HL-60/S4 (cell line): ENCODE measurements around the gene CDH12.
"Not testable (repeated sequence)": the region's sequence is repeated elsewhere in the genome, so short reads cannot be mapped to it uniquely, and the experiment has no call there.

ENCODE experiments used
- in situ Hi-C: fragments of 300-500 bp; cut with MboI; formaldehyde crosslinking; loops from 2 replicates; pipeline ENCODE4 v1.14.3; 2022; ENCODE audit warnings: low sequenced_read_pairs

CDH12 gene

GRCh38 chr5:22577711-22578110 lies 275.4 kb downstream of the CDH12 start:
- in situ Hi-C loops = no loop called here

GRCh38 chr5:22577006-22577405 lies 276.1 kb downstream of the CDH12 start:
- in situ Hi-C loops = no loop called here

GRCh38 chr5:22572941-22573340 lies 280.2 kb downstream of the CDH12 start:
- in situ Hi-C loops = no loop called here

GRCh38 chr5:22567983-22568382 lies 285.2 kb downstream of the CDH12 start:
- in situ Hi-C loops = no loop called here

GRCh38 chr5:22560147-22560546 lies 293.0 kb downstream of the CDH12 start:
- in situ Hi-C loops = no loop called here

GRCh38 chr5:22557251-22557650 lies 295.9 kb downstream of the CDH12 start:
- in situ Hi-C loops = no loop called here

GRCh38 chr5:22554475-22554874 lies 298.7 kb downstream of the CDH12 start:
- in situ Hi-C loops = no loop called here

GRCh38 chr5:22549876-22550671 lies 303.1 kb downstream of the CDH12 start:
- in situ Hi-C loops = no loop called here

- in situ Hi-C loops = no loop called here
These were observed 310.8 kb downstream of the CDH12 start for GRCh38 chr5:22542340-22542739.

- in situ Hi-C loops = no loop called here
These were observed 312.1 kb downstream of the CDH12 start for GRCh38 chr5:22541037-22541436.

- in situ Hi-C loops = no loop called here
These were observed 313.4 kb downstream of the CDH12 start for GRCh38 chr5:22539762-22540161.

GRCh38 chr5:22531986-22532385 lies 321.2 kb downstream of the CDH12 start:
- in situ Hi-C loops = no loop called here

GRCh38 chr5:22521521-22521920 lies 331.6 kb downstream of the CDH12 start:
- in situ Hi-C loops = no loop called here

GRCh38 chr5:22516497-22516896 lies 336.6 kb downstream of the CDH12 start:
- in situ Hi-C loops = not testable (repeated sequence)

GRCh38 chr5:22514231-22514630 lies 338.9 kb downstream of the CDH12 start:
- in situ Hi-C loops = no loop called here

- in situ Hi-C loops = no loop called here
These were observed 347.3 kb downstream of the CDH12 start for GRCh38 chr5:22505891-22506290.

- in situ Hi-C loops = no loop called here
These were observed 348.7 kb downstream of the CDH12 start for GRCh38 chr5:22504411-22504810.

GRCh38 chr5:22500556-22500955 lies 352.6 kb downstream of the CDH12 start:
- in situ Hi-C loops = no loop called here

GRCh38 chr5:22496666-22497065 lies 356.5 kb downstream of the CDH12 start:
- in situ Hi-C loops = no loop called here

GRCh38 chr5:22495016-22495720 lies 358.0 kb downstream of the CDH12 start:
- in situ Hi-C loops = no loop called here

GRCh38 chr5:22488427-22488826 lies 364.7 kb downstream of the CDH12 start:
- in situ Hi-C loops = no loop called here

GRCh38 chr5:22480305-22480704 lies 372.8 kb downstream of the CDH12 start:
- in situ Hi-C loops = no loop called here
